ENCODE data around the gene CHN1.

The CHN1 gene

GRCh38 chr2:174858745-174859144 is 146.4 kb downstream of the CHN1 start:
- no peak overlapping the region for H3K4me3 ChIP-seq (ENCODE audit: low read length)
- no peak for DNase-seq (ENCODE audit: low read depth)
- no peak for TF ChIP-seq CTCF (conservative IDR thresholded peaks at IDR 0.05; ENCODE audit: low read length)

GRCh38 chr2:174856447-174856846 is 148.7 kb downstream of the CHN1 start:
- H3K4me3 ChIP-seq (ENCODE audit: low read length) = no peak overlapping the region
- no peak for DNase-seq (ENCODE audit: low read depth)
- TF ChIP-seq CTCF (conservative IDR thresholded peaks at IDR 0.05; ENCODE audit: low read length) = no peak

GRCh38 chr2:174846941-174847938 is 157.9 kb downstream of the CHN1 start:
- TF ChIP-seq CTCF (conservative IDR thresholded peaks at IDR 0.05; ENCODE audit: low read length) = no peak
- DNase-seq (ENCODE audit: low read depth) = peak; percentile 96
- peak overlapping the region; percentile 73 for H3K4me3 ChIP-seq (ENCODE audit: low read length)

- no peak for TF ChIP-seq CTCF (conservative IDR thresholded peaks at IDR 0.05; ENCODE audit: low read length)
These were observed 159.0 kb downstream of the CHN1 start for GRCh38 chr2:174846218-174846617.

GRCh38 chr2:174844295-174844708 is 160.9 kb downstream of the CHN1 start:
- DNase-seq (ENCODE audit: low read depth) = no peak
- TF ChIP-seq CTCF (conservative IDR thresholded peaks at IDR 0.05; ENCODE audit: low read length) = no peak
- H3K4me3 ChIP-seq (ENCODE audit: low read length) = peak overlapping the region; percentile 73

More at GRCh38 chr2:174846218-174846617, 159.0 kb downstream of the CHN1 start:
- DNase-seq (ENCODE audit: low read depth) = peak; percentile 51
- peak overlapping the region; percentile 73 for H3K4me3 ChIP-seq (ENCODE audit: low read length)

GRCh38 chr2:174842496-174842895 is 162.7 kb downstream of the CHN1 start:
- H3K4me3 ChIP-seq (ENCODE audit: low read length) = no peak overlapping the region; the same call in 1 of the 2 replicates
- TF ChIP-seq CTCF (conservative IDR thresholded peaks at IDR 0.05; ENCODE audit: low read length) = no peak
- DNase-seq (ENCODE audit: low read depth) = no peak

GRCh38 chr2:174841936-174842335 is 163.2 kb downstream of the CHN1 start:
- no peak overlapping the region for H3K4me3 ChIP-seq (ENCODE audit: low read length)
- no peak for DNase-seq (ENCODE audit: low read depth)
- no peak for TF ChIP-seq CTCF (conservative IDR thresholded peaks at IDR 0.05; ENCODE audit: low read length)
